Epithelial cell of prostate (primary cell): ENCODE data around the gene HOXB13.
A peak's percentile ranks its signal among the peaks of the same experiment; 100 is the strongest.
"Not testable (repeated sequence)": the region's sequence is repeated elsewhere in the genome, so short reads cannot be mapped to it uniquely, and the experiment has no call there.

ENCODE experiments used
- DNase-seq: peaks from one replicate; pipeline ENCODE4 v3.0.0-alpha.2; 2011; ENCODE audit warnings: low read depth, low spot score
- H3K27ac ChIP-seq: fragments of 450-650 bp; 2 replicates; pipeline ENCODE4 v1.5.1; 2017; ENCODE audit warnings: mild to moderate bottlenecking

HOXB13 gene

GRCh38 chr17:48717367-48718226, 11.0 kb downstream of the HOXB13 start:
- peak overlapping the region; percentile 85 for H3K27ac ChIP-seq
- DNase-seq: no peak

GRCh38 chr17:48716549-48716948, 12.0 kb downstream of the HOXB13 start:
- not testable (repeated sequence) for DNase-seq, H3K27ac ChIP-seq

GRCh38 chr17:48715496-48716399, 12.8 kb downstream of the HOXB13 start:
- no peak for DNase-seq

GRCh38 chr17:48711128-48711527, 17.4 kb downstream of the HOXB13 start:
- H3K27ac ChIP-seq: no peak overlapping the region
- no peak for DNase-seq

More at GRCh38 chr17:48715496-48716399, 12.8 kb downstream of the HOXB13 start:
- H3K27ac ChIP-seq: no peak overlapping the region

- DNase-seq: no peak
Measured at GRCh38 chr17:48704361-48705248, 23.9 kb downstream of the HOXB13 start.

DNA sequence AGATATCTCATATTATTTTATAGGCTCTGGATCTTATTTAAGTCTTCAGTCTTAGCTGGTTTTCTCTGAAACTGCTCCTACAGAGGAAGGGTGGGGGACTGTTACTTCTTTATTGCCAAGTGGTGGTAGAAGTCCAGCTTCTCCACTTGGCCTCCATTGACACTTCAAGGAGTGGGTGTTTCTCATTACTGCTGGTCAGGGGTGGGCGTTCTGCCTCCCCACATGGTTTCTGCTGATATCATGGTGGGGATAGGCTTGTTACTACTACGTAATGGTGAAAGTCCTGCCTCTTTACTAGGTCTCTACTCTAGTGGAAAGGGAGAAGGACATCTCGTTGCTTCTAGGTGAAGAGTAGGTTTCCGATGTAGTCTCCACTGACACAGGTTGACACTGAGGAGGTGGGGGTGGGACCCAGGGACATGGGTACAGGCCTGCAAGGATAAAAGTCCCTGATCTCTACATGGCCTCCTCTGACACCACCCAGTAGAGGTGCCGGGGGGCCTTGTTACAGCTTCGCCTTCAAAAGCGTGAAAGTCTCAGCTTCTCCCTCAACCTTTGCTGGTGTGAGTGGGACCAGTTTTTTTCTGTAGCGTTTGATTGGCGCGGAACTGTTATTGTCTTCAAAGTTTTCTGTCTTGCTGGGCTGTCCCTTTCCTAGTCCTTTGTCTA, 26.6 kb downstream of the HOXB13 start:
- no peak overlapping the region for H3K27ac ChIP-seq
- no peak for DNase-seq

More at GRCh38 chr17:48704361-48705248, 23.9 kb downstream of the HOXB13 start:
- no peak overlapping the region for H3K27ac ChIP-seq

DNA sequence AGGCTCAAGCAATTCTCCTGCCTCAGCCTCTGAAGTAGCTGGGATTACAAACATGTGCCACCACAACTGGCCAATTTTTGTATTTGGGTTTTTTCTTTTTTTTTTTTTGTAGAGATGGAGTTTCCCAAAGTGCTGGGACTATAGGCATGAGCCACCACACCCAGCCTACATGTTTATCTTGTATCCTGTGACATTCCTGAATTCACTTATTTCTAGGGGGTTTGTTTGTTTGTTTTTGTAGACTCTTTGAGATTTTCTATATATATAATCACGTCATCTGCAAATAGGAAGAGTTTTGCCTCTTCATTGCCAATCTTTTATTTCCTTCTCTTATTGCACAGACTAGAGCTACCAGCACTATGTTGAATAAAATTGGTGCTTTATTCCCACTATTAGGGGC, 35.4 kb downstream of the HOXB13 start:
- DNase-seq: no peak
- H3K27ac ChIP-seq: no peak overlapping the region

DNA sequence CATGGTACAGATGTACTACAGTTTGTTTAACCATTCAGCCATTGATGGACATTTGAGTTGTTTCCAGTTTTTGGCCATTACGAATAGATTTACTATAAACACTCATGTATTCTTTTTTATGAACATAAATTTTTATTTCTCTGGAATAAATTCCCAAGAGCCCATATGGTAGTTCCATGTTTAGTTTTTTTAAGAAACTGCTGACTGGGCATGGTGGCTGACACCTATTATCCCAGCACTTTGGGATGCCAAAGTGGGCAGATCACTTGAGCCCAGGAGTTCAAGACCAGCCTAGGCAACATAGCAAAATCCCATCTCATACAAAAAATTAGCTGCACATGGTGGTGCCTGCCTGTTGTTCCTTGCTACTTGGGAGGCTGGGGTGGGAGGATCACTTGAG, 36.5 kb downstream of the HOXB13 start:
- H3K27ac ChIP-seq: no peak overlapping the region
- DNase-seq: no peak

- DNase-seq: no peak
Measured at GRCh38 chr17:48690655-48691054, 37.9 kb downstream of the HOXB13 start.

DNA sequence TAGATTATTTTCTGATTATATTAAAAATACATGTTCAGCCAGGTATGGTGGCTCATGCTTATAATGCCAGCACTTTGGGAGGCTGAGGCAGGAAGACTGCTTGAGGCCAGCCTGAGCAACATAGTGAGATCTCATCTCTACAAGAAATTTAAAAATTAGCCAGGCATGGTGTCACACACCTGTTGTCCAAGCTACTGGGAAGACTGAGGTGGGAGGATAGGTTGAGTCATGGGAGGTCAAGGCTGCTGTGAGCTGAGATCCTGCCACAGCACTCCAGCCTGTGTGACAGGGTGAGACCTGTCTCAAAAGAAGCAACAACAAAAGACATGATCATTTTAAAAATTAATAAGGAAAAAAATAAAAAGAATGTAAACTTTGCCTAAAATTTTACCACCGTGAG, 46.9 kb downstream of the HOXB13 start:
- DNase-seq: no peak
- H3K27ac ChIP-seq: no peak overlapping the region

More at GRCh38 chr17:48690655-48691054, 37.9 kb downstream of the HOXB13 start:
- H3K27ac ChIP-seq: no peak overlapping the region

GRCh38 chr17:48679385-48680096, 49.0 kb downstream of the HOXB13 start:
- no peak overlapping the region for H3K27ac ChIP-seq
- DNase-seq: no peak

DNA sequence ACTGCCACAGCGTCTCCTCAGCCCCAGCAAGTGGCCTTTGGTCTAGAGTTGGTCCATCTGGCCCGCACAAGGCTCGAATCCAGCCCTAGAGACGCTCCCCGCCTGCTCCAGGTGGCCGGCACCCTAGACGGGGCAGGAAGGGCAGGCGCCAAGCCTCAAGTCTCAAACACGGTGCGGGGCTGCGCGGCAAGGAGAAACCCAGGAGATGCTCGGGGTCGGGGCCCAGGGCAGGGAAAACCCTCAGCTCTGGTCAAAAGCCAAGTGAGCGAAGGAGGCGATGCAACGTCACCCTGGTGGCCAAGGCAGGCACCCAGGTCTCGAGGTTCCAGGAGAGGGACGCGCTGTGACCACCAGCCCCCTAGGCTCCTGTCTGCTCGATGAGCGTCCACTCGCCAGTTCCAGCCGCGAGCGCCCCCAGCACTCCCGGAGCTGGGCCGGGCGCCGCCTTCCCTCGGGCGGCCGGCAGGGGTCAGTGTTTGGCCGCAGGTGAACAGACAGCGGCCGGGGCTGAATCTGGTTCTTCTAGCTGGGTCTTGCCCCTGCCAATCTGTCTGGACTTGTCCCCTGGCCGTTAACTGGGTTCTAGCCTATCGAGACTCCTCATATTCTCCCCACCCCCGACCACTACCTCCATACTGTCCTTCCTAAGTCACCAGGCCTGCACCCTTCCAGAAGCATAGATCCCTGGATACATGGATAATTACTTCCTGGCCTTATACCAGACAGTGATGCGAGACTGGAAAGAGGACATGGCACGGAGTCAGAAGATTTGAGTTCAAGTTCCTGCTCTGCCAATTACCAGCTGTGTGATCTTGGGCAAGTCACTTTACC, 50.2 kb downstream of the HOXB13 start:
- peak; percentile 27 for DNase-seq
- H3K27ac ChIP-seq: no peak overlapping the region

DNA sequence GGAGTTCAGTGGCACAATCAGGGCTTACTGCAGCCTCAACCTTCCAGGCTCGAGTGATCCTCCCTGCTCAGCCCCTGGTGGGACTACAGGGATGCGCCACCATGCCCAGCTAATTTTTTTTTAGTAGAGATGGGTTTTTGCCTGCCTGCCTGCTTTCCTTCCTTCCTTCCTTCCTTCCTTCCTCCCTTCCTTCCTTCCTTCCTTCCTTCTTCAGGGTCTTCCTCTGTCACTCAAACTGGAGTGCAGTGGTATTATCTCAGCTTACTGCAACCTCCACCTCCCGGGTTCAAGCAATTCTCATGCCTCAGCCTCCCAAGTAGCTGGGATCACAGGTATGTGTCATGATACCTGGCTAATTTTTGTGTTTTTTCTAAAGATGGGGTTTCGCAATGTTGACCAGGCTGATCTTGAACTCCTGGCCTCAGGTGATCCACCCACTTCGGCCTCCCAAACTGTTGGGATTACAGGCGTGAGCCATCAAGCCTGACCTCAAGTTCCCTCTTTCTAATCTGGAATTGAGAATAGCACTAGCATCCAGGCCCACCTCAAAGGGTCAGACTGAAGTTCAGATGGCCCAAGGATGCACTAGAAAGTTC, 51.5 kb downstream of the HOXB13 start:
- DNase-seq: no peak
- H3K27ac ChIP-seq: no peak overlapping the region
